HepG2 (cell line): Measurements from ENCODE around the gene NRG4. TPM values are rescaled to one million over a fixed set of nuclear protein-coding genes. Genes with fewer than 3 reads are reported as not detected.

Experiments
- ELK4 ChIP-seq: sonication (generic); formaldehyde crosslinking; IDR thresholded peaks from 2 replicates; pipeline ENCODE4 v1.9.0; 2021; ENCODE audit warnings: missing genetic modification reagents, borderline replicate concordance
- GZF1 ChIP-seq: sonication (generic); formaldehyde crosslinking; IDR thresholded peaks from 2 replicates; pipeline ENCODE4 v1.5.1; 2020; ENCODE audit warnings: mild to moderate bottlenecking, missing genetic modification reagents
- HOXA5 ChIP-seq: sonication (generic); formaldehyde crosslinking; IDR thresholded peaks from 2 replicates; pipeline ENCODE4 v1.4.0; 2020; ENCODE audit warnings: missing genetic modification reagents
- JARID2 ChIP-seq: sonication (generic); formaldehyde crosslinking; IDR thresholded peaks from 2 replicates; pipeline ENCODE4 v1.8.1; 2023; ENCODE audit warnings: missing genetic modification reagents, inconsistent platforms; ENCODE audit not compliant: insufficient replicate concordance
- NFKB2 ChIP-seq: sonication (generic); formaldehyde crosslinking; IDR thresholded peaks from 2 replicates; pipeline ENCODE4 v1.4.0; 2020; ENCODE audit warnings: missing genetic modification reagents, borderline replicate concordance
- NKX3-1 ChIP-seq: sonication (generic); formaldehyde crosslinking; IDR thresholded peaks from 2 replicates; pipeline ENCODE4 v1.5.0; 2020; ENCODE audit warnings: missing genetic modification reagents
- NR2C2 ChIP-seq: sonication (generic); formaldehyde crosslinking; IDR thresholded peaks from 2 replicates; pipeline ENCODE4 v1.4.0; 2020; ENCODE audit warnings: missing genetic modification reagents, mild to moderate bottlenecking, moderate library complexity, borderline replicate concordance
- PLSCR1 ChIP-seq: sonication (generic); formaldehyde crosslinking; IDR thresholded peaks from 2 replicates; pipeline ENCODE4 v1.5.0; 2020; ENCODE audit warnings: missing genetic modification reagents, mild to moderate bottlenecking, borderline replicate concordance
- SNAI1 ChIP-seq: sonication (generic); formaldehyde crosslinking; IDR thresholded peaks from 2 replicates; pipeline ENCODE4 v1.5.0; 2020; ENCODE audit warnings: mild to moderate bottlenecking, missing genetic modification reagents, borderline replicate concordance
- SOX6 ChIP-seq, 2 experiments: fragments of 450-650 bp in 1 of 2; sonication (generic) in 1 of 2; formaldehyde crosslinking in 1 of 2; IDR thresholded peaks; 2 replicates each; pipeline versions ENCODE4 v1.4.0 to v1.6.1; 2017 to 2020; ENCODE audit warnings: antibody characterized with exemption in 1 of 2, mild to moderate bottlenecking in 1 of 2, missing genetic modification reagents in 1 of 2
- SRSF9 ChIP-seq: fragments of 200-400 bp; formaldehyde crosslinking; IDR thresholded peaks from 2 replicates; pipeline ENCODE4 v1.6.1; 2018; ENCODE audit warnings: borderline replicate concordance, mild to moderate bottlenecking, low read depth, low read length; ENCODE audit not compliant: insufficient read depth, poor library complexity, severe bottlenecking
- TAF1 ChIP-seq: sonication (generic); formaldehyde crosslinking; IDR thresholded peaks from 2 replicates; pipeline ENCODE4 v1.4.0; 2020; ENCODE audit warnings: missing genetic modification reagents
- ZBTB43 ChIP-seq: sonication (generic); formaldehyde crosslinking; conservative IDR thresholded peaks from 2 replicates; pipeline ENCODE4 v1.4.0; 2020; ENCODE audit warnings: missing genetic modification reagents
- ZNF329 ChIP-seq: sonication (generic); formaldehyde crosslinking; IDR thresholded peaks from 2 replicates; pipeline ENCODE4 v1.9.0; 2021; ENCODE audit warnings: low read depth, mild to moderate bottlenecking, missing genetic modification reagents
- ZNF407 ChIP-seq: sonication (generic); formaldehyde crosslinking; IDR thresholded peaks from one replicate; pipeline ENCODE4 v1.5.1; 2020; ENCODE audit warnings: mild to moderate bottlenecking, missing genetic modification reagents; ENCODE audit errors: not compliant biosample characterization
- polyA plus RNA-seq, 8 experiments: library from polyadenylated mRNA; depleted of rRNA in 3 of 8; stranded (reverse) in 7 of 8; unstranded in 1 of 8; fragments of >200 nt; fragmentation: Illumina TruSeq in 4 of 8; extraction: Trizol in 4 of 8; gene quantifications; 2 replicates each; pipeline versions ENCODE4 v1.2.1 to v1.2.3, GENCODE V29; 2011 to 2016; ENCODE audit warnings: low read depth in 4 of 8, missing spikeins in 1 of 8, mixed read lengths in 1 of 8; ENCODE audit not compliant: insufficient read depth in 1 of 8
- total RNA-seq, 5 experiments: library from RNA; depleted of rRNA; stranded (reverse); fragments of >200 nt; fragmentation: Illumina TruSeq; extraction: Trizol; gene quantifications; 2 replicates each; pipeline ENCODE4 v1.2.3, GENCODE V29; 2016; ENCODE audit warnings: low read depth in 1 of 5

NRG4 gene
- total and polyA plus RNA-seq, 2 of the 13 experiments (the other 11 are each of a cell fraction or from before 2014, with no cell fraction given) = 0.01 TPM; not detected in 1

GRCh38 chr15:75903331-75904239, 108.6 kb downstream of the NRG4 start, which contains the start of gene FBXO22 (continued):
- TF ChIP-seq ZNF407 (CRISPR knock-in tag) (peak; percentile 56), SOX6 (IDR thresholded peaks at IDR 0.05) (no peak), SOX6 (CRISPR knock-in tag; IDR thresholded peaks at IDR 0.05) (peak; percentile 65), NR2C2 (CRISPR knock-in tag) (peak; percentile 57; the same call in 1 of the 2 replicates), JARID2 (CRISPR knock-in tag) (no peak), PLSCR1 (CRISPR knock-in tag) (no peak), GZF1 (0 out of 2 replicates have a peak, but pooled peaks have one; percentile 51), TAF1 (CRISPR knock-in tag) (peak; percentile 94), SRSF9 (no peak), ZBTB43 (CRISPR knock-in tag) (peak; percentile 77), HOXA5 (CRISPR knock-in tag) (peak; percentile 52; the same call in 1 of the 2 replicates), SNAI1 (CRISPR knock-in tag) (0 out of 2 replicates have a peak, but pooled peaks have one; percentile 46), NFKB2 (CRISPR knock-in tag) (peak; percentile 83; the same call in 1 of the 2 replicates), NKX3-1 (CRISPR knock-in tag) (peak; percentile 81), ELK4 (0 out of 2 replicates have a peak, but pooled peaks have one; percentile 58), ZNF329 (CRISPR knock-in tag) (peak; percentile 38; the same call in 1 of the 2 replicates)
